ENCODE results near the gene MGAT4C. TPM values are rescaled to one million over a fixed set of nuclear protein-coding genes. Genes with fewer than 3 reads are reported as not detected.
A peak's percentile ranks its signal among the peaks of the same experiment; 100 is the strongest.

The MGAT4C gene
- total and polyA plus RNA-seq, 2 of the 8 experiments (the other 6 are each of a cell fraction or from before 2014, with no cell fraction given): 1.6 to 2.5 TPM

GRCh38 chr12:86174188-86174587 is 82.0 kb downstream of the MGAT4C start:
- ChIA-PET CTCF (ENCODE audit: partially characterized antibody) (no interaction called here), POLR2A (ENCODE audit: partially characterized antibody) (no interaction called here)
- Histone ChIP-seq H3K4me2 (ENCODE audit: insufficient read depth in 1 of 2, low read depth in 2 of 2, low read length in 2 of 2) (no peak overlapping the region), H3K4me1 (replicated peaks in 1 of 4; ENCODE audit: control insufficient read depth in 3 of 4, insufficient read depth in 4 of 4, low read length in 3 of 4) (no peaks in the 10 kb centered on the region), H3K27ac (ENCODE audit: low read depth, low read length) (no peak overlapping the region), H4K8ac (ENCODE audit: extremely low read depth, insufficient read depth, low read length) (no peak overlapping the region), H4K5ac (ENCODE audit: insufficient read length, low read depth, low read length) (no peak overlapping the region), H2BK12ac (ENCODE audit: low read depth, low read length) (no peak overlapping the region), H3K14ac (ENCODE audit: insufficient read length) (no peak overlapping the region), H3K36me3 (ENCODE audit: control insufficient read depth in 2 of 4, insufficient read depth in 4 of 4, low read length in 3 of 4) (no peaks in the 10 kb centered on the region), H3K23me2 (ENCODE audit: low read depth, low read length) (no peaks in the 10 kb centered on the region), H2BK120ac (replicated peaks; ENCODE audit: low read depth, low read length) (no peak overlapping the region), H2AK5ac (ENCODE audit: low read depth, low read length) (no peak overlapping the region), H2BK15ac (ENCODE audit: low read length) (no peak overlapping the region), H3K4me3 (ENCODE audit: extremely low read depth in 1 of 4, insufficient read depth in 2 of 4, low read depth in 3 of 4, low read length in 4 of 4) (no peak overlapping the region), H4K20me1 (replicated peaks in 1 of 2; ENCODE audit: control insufficient read depth in 1 of 2, insufficient read depth in 2 of 2, low read length in 2 of 2) (no peaks in the 10 kb centered on the region), H2BK5ac (ENCODE audit: low read depth, low read length) (no peak overlapping the region), H2BK20ac (ENCODE audit: low read length) (no peak overlapping the region), H3K9ac (replicated peaks in 1 of 4; ENCODE audit: extremely low read depth in 1 of 4, low read depth in 3 of 4, low read length in 3 of 4) (no peak overlapping the region), H3K23ac (ENCODE audit: insufficient read length) (no peak overlapping the region), H3K18ac (ENCODE audit: extremely low read depth, low read length) (no peak overlapping the region), H2AFZ (ENCODE audit: low read length) (no peak overlapping the region), H3K9me3 (ENCODE audit: insufficient read depth in 2 of 2, low read depth in 1 of 2, low read length in 1 of 2) (no peaks in the 10 kb centered on the region), H3K79me1 (ENCODE audit: low read depth, low read length) (no peaks in the 10 kb centered on the region), H3K4ac (replicated peaks; ENCODE audit: insufficient read length, low read depth, low read length) (no peak overlapping the region), H4K91ac (replicated peaks; ENCODE audit: insufficient read length, low read length) (no peak overlapping the region), H3K27me3 (replicated peaks in 1 of 4; ENCODE audit: control insufficient read depth in 3 of 4, extremely low read depth in 1 of 4, insufficient read depth in 3 of 4, low read length in 3 of 4) (no peaks in the 10 kb centered on the region), H3K56ac (replicated peaks; ENCODE audit: insufficient read length, low read depth, low read length) (no peak overlapping the region), H3K79me2 (ENCODE audit: control insufficient read depth in 1 of 2, insufficient read depth in 2 of 2, low read length in 2 of 2) (no peaks in the 10 kb centered on the region)
- WGBS, 2 experiments (ENCODE audit: extremely low coverage in 1 of 2, insufficient coverage in 1 of 2, insufficient read length in 1 of 2, insufficient replicate concordance in 2 of 2, low coverage in 1 of 2, low lambda C conversion rate in 2 of 2, missing lambda C conversion rate in 1 of 2): 81% methylated on average over 2 of the region's 2 CpGs; no CpG with 5 or more reads in 1 of the 2 experiments
- FAIRE-seq (no peak), DNase-seq (ENCODE audit: low read depth in 1 of 2, low spot score in 2 of 2) (no peak)
- TF ChIP-seq SP1 (IDR thresholded peaks at IDR 0.05; ENCODE audit: low read depth, low read length) (no peak), CEBPB (IDR thresholded peaks at IDR 0.05; ENCODE audit: low read depth, low read length) (peak; percentile 50; the same call in 1 of the 2 replicates)

Measured in H1 (cell line).